ENCODE data around the gene ZNF532.

DNA sequence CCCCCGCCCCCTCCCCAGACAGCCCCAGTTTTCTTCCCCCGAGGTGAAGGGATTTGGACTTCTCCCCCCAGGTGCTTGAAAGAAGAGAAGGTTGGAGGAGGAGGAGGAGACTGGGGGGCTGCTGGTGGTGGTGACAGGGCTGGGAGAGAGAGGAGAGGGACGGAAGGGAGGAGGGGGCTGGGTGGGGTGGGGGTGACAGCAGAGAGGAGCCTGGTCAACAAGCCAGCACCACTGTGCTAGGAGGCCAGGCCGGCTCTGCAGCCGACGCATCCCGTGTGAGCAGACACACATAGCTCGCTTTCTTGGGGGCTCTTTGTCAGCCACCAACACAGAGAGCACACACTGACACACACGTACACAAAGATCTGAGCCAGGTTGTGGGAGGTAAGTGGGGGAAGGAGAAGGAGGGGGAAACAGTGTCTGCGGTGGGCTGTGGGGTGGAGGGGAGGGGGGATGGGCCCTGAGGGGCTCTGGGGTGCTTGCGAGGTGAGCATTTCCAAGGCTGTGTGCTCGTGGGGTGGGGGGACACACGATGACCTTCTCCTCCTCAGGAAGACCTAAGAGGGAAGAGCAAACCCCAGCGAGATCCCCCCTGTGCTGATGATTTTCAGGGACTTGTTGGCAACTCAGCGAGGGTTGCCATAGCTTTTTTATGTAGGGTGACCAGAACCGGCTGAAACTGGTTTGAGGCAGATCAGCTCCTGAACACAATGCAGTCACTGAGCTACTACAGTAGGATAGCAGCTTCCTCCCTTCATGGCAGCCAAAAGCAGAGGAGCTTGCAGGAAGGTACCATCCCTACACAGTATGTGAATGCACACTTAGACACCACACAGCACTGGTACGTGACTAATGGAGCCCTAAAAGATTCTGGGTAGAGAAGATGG is at the start of gene ZNF532:
- no peak for TF ChIP-seq CTCF (IDR thresholded peaks at IDR 0.05; ENCODE audit: low read length)
- TF ChIP-seq EZH2 (optimal IDR thresholded peaks at IDR 0.05; ENCODE audit: low read depth, low read length) = no peak
